Measurements from ENCODE around the gene ANTXR1. TPM values are rescaled to one million over a fixed set of nuclear protein-coding genes. Genes with fewer than 3 reads are reported as not detected.

The ANTXR1 gene
- total and polyA plus RNA-seq, 9 of the 15 experiments (the other 6 are each of a cell fraction or from before 2014, with no cell fraction given) = 0.07 to 1.00 (median 0.54) TPM

GRCh38 chr2:69163109-69163508, 150.1 kb downstream of the ANTXR1 start (continued):
- TF ChIP-seq MAFG (tag; conservative IDR thresholded peaks at IDR 0.05) (peak; percentile 43; the same call in 1 of the 2 replicates), PHB2 (IDR thresholded peaks at IDR 0.05; ENCODE audit: low read depth) (no peak), SMAD4 (CRISPR knock-in tag; conservative IDR thresholded peaks at IDR 0.05) (peak; percentile 57; the same call in 1 of the 2 replicates), SMC3 (conservative IDR thresholded peaks at IDR 0.05; ENCODE audit: insufficient read depth, low read depth, low read length) (no peak), SRSF1 (IDR thresholded peaks at IDR 0.05; ENCODE audit: low read depth, low read length) (no peak), SOX6 (IDR thresholded peaks at IDR 0.05) (0 out of 2 replicates have a peak, but pooled peaks have one; percentile 24), DDX20 (tag; IDR thresholded peaks at IDR 0.05; ENCODE audit: low read depth) (no peak), HMG20A (CRISPR knock-in tag; conservative IDR thresholded peaks at IDR 0.05) (no peak), NUFIP1 (IDR thresholded peaks at IDR 0.05; ENCODE audit: partially characterized antibody) (no peak), JUND (IDR thresholded peaks at IDR 0.05; ENCODE audit: borderline replicate concordance, low read depth, low read length) (peak; percentile 63; the same call in 1 of the 2 replicates), JUND (tag; IDR thresholded peaks at IDR 0.05; ENCODE audit: borderline replicate concordance, low read depth, low read length) (peak; percentile 72; the same call in 1 of the 3 replicates), TEAD2 (tag; IDR thresholded peaks at IDR 0.05) (no peak), MEF2D (tag; conservative IDR thresholded peaks at IDR 0.05; ENCODE audit: low read depth) (peak; percentile 91), PTRF (tag; IDR thresholded peaks at IDR 0.05) (no peak), ESRRA (IDR thresholded peaks at IDR 0.05; ENCODE audit: borderline replicate concordance, low read depth) (0 out of 2 replicates have a peak, but pooled peaks have one; percentile 39), ZNF583 (CRISPR knock-in tag; IDR thresholded peaks at IDR 0.05) (no peak), STAG1 (CRISPR knock-in tag; IDR thresholded peaks at IDR 0.05; ENCODE audit: borderline replicate concordance) (no peak), C11orf30 (IDR thresholded peaks at IDR 0.05; ENCODE audit: low read depth) (peak; percentile 14; the same call in 1 of the 2 replicates), BACH1 (tag; IDR thresholded peaks at IDR 0.05) (0 out of 2 replicates have a peak, but pooled peaks have one; percentile 28), ZNF311 (CRISPR knock-in tag; IDR thresholded peaks at IDR 0.05) (no peak), PURB (CRISPR knock-in tag; IDR thresholded peaks at IDR 0.05; ENCODE audit: low read depth) (no peak), ZBTB43 (CRISPR knock-in tag; IDR thresholded peaks at IDR 0.05) (no peak), GTF3C2 (IDR thresholded peaks at IDR 0.05; ENCODE audit: borderline replicate concordance, extremely low read depth, insufficient read length) (no peak), ZNF830 (CRISPR knock-in tag; IDR thresholded peaks at IDR 0.05) (no peak), MAFK (IDR thresholded peaks at IDR 0.05; ENCODE audit: low read length) (peak; percentile 34; the same call in 1 of the 2 replicates), ZNF408 (CRISPR knock-in tag; IDR thresholded peaks at IDR 0.05; ENCODE audit: low read depth) (no peak), NR3C1 (CRISPR knock-in tag; IDR thresholded peaks at IDR 0.05) (no peak), SPI1 (IDR thresholded peaks at IDR 0.05; ENCODE audit: borderline replicate concordance, low read depth, low read length) (peak; percentile 37; the same call in 1 of the 2 replicates), DMBX1 (CRISPR knock-in tag; IDR thresholded peaks at IDR 0.05; ENCODE audit: borderline replicate concordance) (no peak)
